NCI-H128 (cell line): Measurements from ENCODE around the gene DDB1.

ENCODE experiments used
- DNase-seq: peaks from one replicate; lab custom pipeline; 2025; ENCODE audit not compliant: unreplicated experiment; lab: John Stamatoyannopoulos, UW

DDB1 gene

GRCh38 chr11:61357233-61357893, 24.5 kb upstream of the DDB1 start:
- DNase-seq: no peak

GRCh38 chr11:61356706-61357105, 23.8 kb upstream of the DDB1 start:
- no peak for DNase-seq

GRCh38 chr11:61354208-61354607, 21.3 kb upstream of the DDB1 start:
- DNase-seq: no peak

DNA sequence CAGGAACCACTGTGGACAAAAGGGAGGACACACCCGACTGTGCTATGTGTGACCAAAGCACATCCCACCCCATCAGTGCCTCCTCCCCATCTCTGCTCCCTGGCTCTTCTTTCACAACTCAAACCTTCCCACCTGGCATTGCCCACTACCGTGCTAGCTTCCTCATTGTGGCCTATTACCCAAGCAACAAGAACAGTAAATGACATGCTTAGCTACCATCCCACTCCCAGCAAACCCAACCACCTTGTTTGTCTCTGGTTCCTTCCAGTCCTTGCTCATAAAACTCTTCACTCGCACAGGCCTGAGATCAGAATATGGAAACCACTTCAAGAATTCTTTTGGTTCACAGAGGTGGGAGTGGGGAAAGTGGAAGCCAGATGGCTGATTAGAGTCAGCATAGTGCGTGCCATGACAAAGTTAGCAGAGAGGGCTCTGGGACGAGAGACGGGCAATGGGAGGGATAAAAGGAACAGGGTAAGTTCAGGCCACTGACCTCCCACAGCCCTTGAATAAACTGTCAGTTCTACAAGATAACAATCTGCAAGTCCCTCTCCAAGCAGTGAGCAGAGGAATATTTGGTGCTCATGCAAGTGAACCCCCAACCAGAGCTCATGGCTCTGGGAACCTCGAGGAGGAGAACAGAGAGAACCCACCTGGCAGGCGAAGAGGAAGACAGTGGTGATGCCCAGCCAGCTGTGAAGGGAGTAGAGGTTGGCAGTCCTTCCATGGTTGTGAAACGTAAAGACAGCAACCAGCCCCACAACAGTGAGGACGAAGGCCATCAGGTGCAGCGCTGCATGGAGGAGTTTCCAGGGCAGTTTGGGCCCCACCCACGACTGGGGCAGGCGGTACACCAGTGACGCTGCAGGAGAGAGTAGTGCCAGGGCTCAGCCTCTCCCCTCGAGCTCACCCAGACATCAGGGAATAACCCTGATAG, 20.5 kb upstream of the DDB1 start:
- no peak for DNase-seq

DNA sequence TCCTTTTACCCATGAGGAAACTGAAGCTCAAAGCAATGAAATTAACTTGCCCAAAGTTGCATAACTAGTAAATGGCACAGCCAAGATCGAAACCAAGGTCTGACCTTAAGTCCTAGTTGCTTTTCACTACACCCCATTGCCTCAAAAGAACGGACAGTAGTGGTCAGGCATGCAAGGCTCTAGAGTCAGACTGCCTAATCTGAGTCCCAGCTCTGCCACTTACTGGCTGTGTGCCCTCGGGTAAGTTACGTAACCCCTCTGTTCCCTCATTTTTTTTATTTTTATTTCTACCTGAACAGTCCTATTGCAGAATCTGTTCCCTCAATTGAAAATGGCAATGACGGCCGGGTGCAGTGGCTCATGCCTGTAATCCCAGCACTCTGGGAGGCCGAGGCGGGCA, 19.1 kb upstream of the DDB1 start:
- DNase-seq: no peak

- DNase-seq: no peak
Observed at GRCh38 chr11:61350803-61351202, 17.9 kb upstream of the DDB1 start.

- no peak for DNase-seq
Observed at GRCh38 chr11:61350336-61350735, 17.4 kb upstream of the DDB1 start.

- DNase-seq: no peak
Observed at GRCh38 chr11:61349916-61350315, 17.0 kb upstream of the DDB1 start.

DNA sequence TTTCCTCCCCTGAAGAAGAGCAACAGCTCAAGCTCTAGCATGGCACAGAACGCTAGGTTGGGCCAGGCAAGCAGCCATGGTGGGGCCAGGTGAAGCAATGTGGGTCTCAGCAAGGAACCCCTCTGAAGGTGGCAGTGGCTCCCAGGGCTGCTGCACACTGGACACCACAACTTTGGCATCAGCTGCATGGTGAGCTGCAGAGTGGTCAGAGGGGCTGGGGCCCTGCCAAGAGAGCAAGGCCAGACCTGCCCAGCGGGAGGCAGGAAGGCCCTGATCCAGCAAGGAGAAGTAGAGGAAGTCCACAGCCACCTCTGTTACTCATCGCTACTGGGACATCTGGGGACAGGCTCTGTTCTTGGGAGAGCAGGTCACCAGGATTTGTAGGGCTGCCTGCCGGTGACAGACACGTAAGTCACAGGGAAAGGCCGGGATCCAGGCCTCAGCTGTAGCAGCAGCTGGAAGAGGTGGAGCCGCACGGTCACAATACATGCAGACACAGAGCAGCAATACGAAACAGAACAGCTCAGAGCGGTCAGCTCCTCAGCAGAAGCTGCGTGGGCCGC, 16.4 kb upstream of the DDB1 start:
- DNase-seq: no peak

GRCh38 chr11:61347916-61348461, 15.1 kb upstream of the DDB1 start:
- DNase-seq: no peak

DNA sequence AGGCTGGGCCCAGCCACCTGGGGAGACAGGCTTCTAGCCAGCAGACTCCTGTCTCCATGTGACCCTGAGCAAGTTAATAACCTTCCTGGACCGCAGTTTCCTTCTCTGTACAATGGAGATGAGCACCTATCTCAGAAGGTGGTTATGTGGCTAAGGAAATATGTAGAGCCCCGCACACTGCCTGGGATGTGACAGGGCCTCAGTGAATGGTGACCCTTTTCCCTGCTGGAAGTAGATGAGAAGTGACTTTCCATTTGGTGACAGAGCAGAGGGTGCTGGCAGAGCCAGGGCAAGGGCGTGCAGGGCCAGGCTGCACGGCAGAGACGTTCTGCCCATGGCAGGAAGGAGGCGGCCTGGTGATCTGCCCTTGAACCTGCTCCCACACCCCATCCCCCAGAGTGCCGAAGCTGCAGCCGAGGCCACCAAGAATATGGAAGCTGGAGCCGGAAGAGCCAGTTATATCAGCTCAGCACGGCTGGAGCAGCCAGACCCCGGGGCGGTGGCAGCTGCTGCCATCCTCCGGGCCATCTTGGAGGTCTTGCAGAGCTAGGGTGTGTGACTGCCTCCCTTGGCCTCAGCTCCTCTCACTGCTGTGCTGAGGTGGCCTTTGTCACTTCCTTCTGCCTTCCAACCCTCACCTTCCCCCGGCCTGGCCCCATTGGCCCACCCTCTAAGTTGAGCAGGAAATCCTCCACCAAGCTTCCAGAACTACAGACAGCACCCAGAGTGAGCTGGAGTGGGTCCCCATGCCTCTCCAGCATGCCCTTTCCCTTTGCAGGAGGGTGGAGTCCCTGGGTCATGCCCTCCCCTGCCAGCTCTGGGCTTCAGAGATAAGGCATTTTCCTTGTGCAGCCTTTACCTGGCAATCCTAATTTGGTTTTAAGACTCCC, 13.3 kb upstream of the DDB1 start:
- DNase-seq: no peak

DNA sequence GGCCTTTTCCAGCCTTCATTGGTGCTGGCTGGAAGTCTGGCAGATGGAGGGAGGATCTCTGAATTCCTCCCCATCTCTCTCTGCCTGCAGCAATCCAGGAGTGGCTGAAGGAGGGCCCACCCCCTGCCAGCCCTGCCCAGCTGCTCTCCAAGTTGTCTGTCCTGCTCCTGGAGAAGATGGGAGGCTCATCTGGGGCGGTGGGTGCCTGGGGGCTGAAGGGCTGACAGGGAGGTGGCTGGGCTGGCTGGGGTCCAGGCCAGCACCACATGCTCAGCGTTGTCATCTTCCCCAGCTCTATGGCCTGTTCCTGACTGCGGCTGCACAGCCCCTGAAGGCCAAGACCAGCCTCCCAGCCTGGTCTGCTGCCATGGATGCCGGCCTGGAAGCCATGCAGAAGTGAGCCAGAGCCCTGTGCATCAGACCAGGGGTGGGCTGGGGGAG, 12.3 kb upstream of the DDB1 start:
- no peak for DNase-seq

GRCh38 chr11:61343792-61344745, 11.2 kb upstream of the DDB1 start:
- no peak for DNase-seq

DNA sequence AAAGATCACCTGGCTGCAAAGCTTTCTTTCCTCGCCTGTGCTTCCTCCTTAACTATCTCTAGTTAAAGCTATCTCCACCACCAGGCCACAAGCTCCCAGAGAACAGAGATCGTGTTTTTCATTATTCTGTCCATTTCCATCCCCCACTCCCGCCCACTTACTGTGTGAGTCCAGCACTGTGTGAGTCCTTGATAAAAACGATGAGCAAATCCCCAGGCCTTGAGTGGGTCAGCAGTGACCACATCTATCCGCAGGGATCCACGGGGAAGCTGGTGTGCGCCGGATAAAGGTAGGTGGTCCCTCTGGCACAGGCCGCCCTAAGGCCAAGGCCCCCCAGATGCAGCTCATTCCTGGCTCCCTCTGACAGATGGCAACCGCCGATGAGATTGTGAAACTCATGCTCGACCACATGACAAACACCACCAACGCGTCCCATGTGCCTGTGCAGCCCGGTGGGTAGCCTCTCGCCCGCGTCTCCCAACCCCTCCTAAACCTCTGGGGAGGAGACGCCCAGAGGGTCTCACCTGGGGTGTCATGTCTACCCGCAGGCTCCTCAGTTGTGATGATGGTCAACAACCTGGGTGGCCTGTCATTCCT, 9.4 kb upstream of the DDB1 start:
- DNase-seq: no peak

DNA sequence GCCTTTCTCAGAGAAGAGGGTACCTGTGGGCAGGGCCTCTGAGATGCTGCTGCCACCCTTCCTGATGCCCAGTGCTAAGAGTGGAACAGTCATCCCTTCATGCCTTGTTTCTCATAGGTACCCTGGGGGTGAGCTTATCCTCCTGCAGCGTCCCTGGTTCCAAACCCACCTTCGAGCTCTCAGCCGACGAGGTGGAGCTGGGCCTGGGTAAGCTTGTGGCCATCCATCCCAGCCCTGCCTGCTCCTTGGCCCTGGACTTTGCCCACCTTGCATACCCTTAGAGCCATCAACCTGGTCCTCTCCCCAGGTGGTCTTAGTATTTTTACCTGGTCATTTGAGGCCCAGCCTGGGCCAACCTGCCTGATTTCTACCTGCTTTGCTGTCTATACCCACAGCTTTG, 8.8 kb upstream of the DDB1 start:
- DNase-seq: no peak

DNA sequence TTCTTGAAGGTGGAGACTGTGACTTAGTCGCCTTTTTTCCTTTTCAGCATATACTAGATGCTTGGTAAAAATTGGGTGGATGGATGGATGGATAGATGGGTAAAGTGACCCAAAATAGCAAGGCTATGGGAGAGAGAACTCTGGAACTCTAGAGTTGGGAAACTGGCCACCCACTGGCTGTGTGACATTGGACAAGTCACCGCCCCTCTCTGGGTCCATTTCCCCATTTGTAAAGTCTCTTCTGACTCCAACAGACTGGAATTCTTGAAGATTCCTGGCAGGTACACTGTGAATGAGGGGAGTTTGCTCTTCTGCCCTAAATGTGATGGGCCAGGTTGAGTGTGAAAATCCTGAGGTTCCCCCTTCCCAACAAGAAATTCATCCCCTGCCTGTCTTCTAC, 8.1 kb upstream of the DDB1 start:
- no peak for DNase-seq

GRCh38 chr11:61339490-61339878, 6.6 kb upstream of the DDB1 start:
- no peak for DNase-seq

- no peak for DNase-seq
Observed at GRCh38 chr11:61338783-61339489, 6.0 kb upstream of the DDB1 start.
